HS-27A (cell line): ENCODE results near the gene TPI1.
A peak's percentile ranks its signal among the peaks of the same experiment; 100 is the strongest.
"Not testable (repeated sequence)": the region's sequence is repeated elsewhere in the genome, so short reads cannot be mapped to it uniquely, and the experiment has no call there.

ENCODE experiments used
- DNase-seq: peaks from one replicate; pipeline ENCODE4 v3.0.0-alpha.2; 2012; ENCODE audit warnings: low read depth, missing footprints

TPI1 gene

DNA sequence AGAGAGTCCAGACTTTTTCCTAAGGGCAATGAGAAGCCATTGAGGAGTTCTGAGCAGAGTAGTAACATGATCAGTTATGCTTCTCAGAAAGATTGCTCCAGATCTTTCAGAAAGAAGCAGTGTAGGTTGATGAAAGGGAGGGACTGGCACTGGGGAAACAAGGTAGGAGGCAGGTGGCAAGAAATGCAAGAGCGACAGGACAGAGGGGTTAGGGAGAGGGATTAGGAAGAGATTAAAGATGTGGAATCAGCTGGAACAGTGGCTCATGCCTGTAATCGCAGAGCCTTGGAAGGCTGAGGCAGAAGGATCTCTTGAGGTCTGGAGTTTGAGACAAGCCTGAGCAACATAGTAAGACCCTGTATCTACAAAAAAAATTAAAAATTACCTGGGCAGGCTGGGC, 19.7 kb upstream of the TPI1 start:
- no peak for DNase-seq

- no peak for DNase-seq
Measured at GRCh38 chr12:6849427-6849826, 17.9 kb upstream of the TPI1 start.

DNA sequence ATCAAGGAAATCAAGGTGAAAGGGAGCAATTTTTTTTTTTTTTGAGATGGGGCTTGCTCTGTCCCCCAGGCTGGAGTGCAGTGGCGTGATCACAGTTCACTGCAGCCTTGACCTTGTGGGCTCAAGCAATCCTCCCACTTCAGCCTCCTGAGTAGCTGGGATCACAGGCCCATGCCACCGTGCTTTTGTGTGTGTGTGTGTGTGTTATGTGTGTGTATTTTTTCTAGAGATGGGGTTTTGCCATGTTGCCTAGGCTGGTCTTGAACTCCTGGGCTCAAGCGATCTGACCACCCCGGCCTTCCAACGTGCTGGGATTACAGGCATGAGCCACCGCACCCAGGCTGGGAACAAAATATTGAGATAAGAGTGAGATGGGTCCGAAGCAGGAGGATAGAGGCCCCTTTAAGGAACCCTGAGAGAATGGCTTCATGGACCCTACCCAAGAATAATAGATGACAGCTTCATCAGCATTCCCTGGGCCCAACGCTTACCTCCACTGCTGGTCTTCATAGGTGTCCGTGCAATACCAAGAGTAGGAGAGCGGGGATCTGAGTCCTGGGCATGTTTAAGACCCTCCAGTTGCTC, 17.3 kb upstream of the TPI1 start:
- DNase-seq: no peak

- DNase-seq: no peak
Measured at GRCh38 chr12:6850796-6851152, 16.6 kb upstream of the TPI1 start.

- peak; percentile 99 for DNase-seq
Measured at GRCh38 chr12:6851153-6851920, 16.0 kb upstream of the TPI1 start, which contains the start of gene CDCA3. TSS of gene CDCA3 (minus strand) at chr12:6851286. CDS start at chr12:6850952, 334 bp downstream.

- peak; percentile 99 for DNase-seq
Measured at GRCh38 chr12:6851921-6852650, 15.2 kb upstream of the TPI1 start, which contains the start of gene USP5. TSS of gene USP5 (plus strand) at chr12:6852150. CDS start at chr12:6852180, 30 bp downstream.

DNA sequence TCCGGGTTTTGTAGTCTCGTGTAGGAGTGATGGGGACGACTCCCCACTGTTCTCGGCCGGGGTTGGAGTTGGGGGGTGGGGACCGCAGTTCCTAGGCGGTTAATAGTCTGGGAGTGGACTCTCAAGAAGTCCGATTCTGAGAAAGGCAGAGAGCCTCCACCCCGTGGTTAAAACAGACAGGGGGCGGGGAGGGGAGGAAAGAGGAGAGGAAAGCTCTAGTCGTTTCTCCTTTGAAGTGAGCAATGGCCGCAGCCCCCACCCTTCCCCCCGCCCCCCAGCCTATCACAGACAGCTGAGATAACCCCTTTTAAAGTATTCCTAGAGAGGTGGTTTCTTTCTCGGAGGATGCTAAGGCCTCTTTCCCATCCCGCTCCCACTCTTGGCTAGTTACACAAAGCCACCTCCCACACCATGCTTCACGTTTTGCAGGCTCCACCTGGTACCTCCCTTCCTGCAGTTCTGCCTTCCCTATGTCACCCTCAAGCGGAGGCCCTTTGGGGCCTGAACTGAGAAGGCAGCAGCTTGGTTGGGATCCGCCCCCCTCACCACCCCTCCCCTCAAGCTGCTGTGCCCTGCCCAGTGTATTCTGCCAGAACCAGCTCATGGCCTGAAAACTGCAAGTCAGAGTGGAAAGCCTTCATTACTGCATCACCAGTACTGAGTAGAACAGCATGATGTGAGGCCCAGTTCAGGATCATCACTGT, 14.5 kb upstream of the TPI1 start:
- no peak for DNase-seq

DNA sequence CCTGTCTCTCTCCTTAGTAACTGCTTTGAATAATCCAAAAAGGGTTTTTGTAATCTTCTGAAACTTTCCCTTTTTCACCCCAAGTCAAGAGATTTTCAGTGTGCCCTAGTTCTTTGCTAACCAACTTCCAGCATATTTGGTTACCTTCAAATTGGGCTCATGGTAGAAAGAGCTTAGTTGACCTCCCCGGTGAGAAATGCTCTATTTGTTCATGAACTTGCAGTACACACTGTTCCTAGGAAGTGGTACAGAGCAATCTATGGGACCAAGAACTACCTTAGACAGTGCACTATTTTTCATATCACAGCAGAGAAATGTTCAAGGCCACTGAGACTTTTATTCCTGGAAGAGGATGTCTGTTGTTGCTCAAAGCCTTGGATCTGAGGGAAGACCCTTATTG, 13.7 kb upstream of the TPI1 start:
- DNase-seq: no peak

DNA sequence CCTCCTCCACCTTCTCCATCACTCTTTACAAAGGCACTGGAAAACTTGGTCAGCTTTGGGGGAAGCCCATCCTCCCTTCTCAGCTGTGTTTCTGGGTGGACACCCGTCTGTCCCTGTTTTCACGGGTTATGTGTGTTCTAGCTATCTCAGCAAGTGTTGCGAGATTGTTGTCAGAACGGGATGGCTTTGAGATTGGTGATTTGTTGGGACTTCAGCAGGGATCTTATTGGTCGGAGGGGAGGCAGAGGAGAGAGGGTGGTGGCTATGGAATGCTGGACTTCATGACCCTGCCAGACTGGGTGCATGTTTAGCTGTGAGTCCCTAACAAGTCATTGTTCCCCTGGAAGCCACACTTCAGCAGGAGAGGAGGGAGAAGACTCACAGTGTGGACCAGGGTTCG, 13.3 kb upstream of the TPI1 start:
- no peak for DNase-seq

- no peak for DNase-seq
Measured at GRCh38 chr12:6855322-6855721, 12.0 kb upstream of the TPI1 start.

- no peak for DNase-seq
Measured at GRCh38 chr12:6858799-6859198, 8.5 kb upstream of the TPI1 start.

GRCh38 chr12:6860116-6860515, 7.2 kb upstream of the TPI1 start:
- DNase-seq: no peak

GRCh38 chr12:6860942-6861341, 6.4 kb upstream of the TPI1 start:
- DNase-seq: no peak

- DNase-seq: no peak
Measured at GRCh38 chr12:6861391-6861790, 5.9 kb upstream of the TPI1 start.

- no peak for DNase-seq
Measured at GRCh38 chr12:6863033-6863432, 4.3 kb upstream of the TPI1 start.

- no peak for DNase-seq
Measured at GRCh38 chr12:6863586-6864321, 3.6 kb upstream of the TPI1 start.

- DNase-seq: not testable (repeated sequence)
Measured at GRCh38 chr12:6865307-6865706, 2.0 kb upstream of the TPI1 start.

- no peak for DNase-seq
Measured at GRCh38 chr12:6866163-6866919, 990 bp upstream of the TPI1 start.

DNA sequence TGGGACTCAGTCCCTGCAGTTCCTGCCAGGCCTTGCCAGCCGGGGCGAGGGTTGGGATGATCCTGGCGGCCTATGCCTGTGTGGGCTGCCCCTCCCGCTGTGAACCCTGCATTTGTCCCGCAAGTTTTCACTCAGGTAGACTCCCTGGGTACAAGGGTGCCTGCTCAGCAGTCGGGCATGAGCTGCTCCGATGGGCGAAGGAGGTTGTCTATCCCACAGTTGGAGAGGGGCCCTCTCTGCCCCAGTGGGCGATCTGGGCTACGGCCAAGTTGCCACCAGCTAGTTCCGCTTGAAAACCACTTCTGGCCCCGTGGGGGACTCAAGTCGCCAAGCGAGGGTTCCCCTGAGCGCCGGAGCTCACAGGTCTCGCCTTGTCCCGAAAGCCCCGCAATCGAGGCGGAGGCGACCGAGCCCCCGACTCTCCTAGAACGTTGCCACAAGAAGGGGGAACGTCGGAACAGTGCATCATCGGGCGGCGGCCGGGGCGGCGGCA, 365 bp upstream of the TPI1 start:
- no peak for DNase-seq

DNA sequence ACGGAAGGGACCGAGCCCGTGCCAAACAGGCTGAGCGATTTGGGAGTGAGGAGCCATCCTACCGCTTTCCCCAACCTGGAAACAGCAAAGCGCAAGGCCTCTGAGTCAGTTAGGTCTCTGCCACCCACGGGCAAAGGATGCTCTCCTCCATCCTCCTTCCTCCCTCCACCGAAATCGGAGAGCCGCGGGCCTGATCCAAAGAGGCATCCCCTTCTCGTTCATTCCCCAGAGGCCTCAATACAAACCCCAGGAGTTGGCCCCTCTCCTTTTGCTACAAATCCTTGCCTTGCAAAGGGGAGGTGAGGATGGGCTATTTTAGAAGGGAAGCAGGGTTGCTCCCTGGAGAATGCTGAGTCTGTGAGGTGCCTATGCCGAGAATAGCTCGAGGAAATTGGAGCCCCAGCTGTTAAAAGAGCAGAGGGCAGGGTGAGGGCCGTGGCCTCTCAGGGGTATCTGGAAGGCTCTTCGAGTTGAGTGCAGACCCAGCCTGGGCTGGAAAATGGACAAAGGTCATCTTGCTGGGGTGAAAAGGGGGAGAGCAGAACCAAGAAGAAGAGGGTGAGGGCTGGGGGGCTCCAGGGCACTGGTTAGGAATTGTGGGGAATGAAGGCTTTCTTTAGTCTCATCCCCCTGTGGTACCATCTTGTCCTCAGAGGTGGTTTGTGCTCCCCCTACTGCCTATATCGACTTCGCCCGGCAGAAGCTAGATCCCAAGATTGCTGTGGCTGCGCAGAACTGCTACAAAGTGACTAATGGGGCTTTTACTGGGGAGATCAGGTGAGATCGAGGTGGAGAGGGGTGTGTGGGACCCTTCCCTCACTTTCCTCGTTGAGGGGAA, 1.1 kb downstream of the TPI1 start:
- no peak for DNase-seq
